Endothelial cell of umbilical vein (primary cell): ENCODE data around the gene SLC13A5.

Experiments used
- EZH2 ChIP-seq: IDR thresholded peaks from 2 replicates; pipeline ENCODE4 v1.6.1; 2012; ENCODE audit warnings: borderline replicate concordance, low read depth, mild to moderate bottlenecking, moderate library complexity, low read length, inconsistent platforms; ENCODE audit not compliant: severe bottlenecking
- POLR2A ChIP-seq: IDR thresholded peaks from 2 replicates; pipeline ENCODE4 v1.6.1; 2012; ENCODE audit warnings: low read depth, mild to moderate bottlenecking, control low read depth, low read length
- POLR2AphosphoS5 ChIP-seq: IDR thresholded peaks from 2 replicates; pipeline ENCODE4 v1.6.1; 2012; ENCODE audit warnings: low read depth, mild to moderate bottlenecking, control low read depth, low read length, moderate library complexity; ENCODE audit not compliant: insufficient read depth
- TF ChIP-seq, protein P1 (sequence below), 2 donors: IDR thresholded peaks; 1 replicate in 1 of 2; 2 replicates in 1 of 2; pipeline ENCODE4 v1.5.1; 2011; ENCODE audit warnings: low read length in 2 of 2, mild to moderate bottlenecking in 2 of 2, moderate library complexity in 2 of 2, control low read depth in 1 of 2, inconsistent platforms in 1 of 2, low read depth in 1 of 2; ENCODE audit not compliant: insufficient read depth in 1 of 2; ENCODE audit errors: extremely low read depth in 1 of 2
- TF ChIP-seq, protein P2 (sequence below): IDR thresholded peaks from 2 replicates; pipeline ENCODE4 v1.6.1; 2011; ENCODE audit not compliant: insufficient read depth, insufficient read length

DNA sequence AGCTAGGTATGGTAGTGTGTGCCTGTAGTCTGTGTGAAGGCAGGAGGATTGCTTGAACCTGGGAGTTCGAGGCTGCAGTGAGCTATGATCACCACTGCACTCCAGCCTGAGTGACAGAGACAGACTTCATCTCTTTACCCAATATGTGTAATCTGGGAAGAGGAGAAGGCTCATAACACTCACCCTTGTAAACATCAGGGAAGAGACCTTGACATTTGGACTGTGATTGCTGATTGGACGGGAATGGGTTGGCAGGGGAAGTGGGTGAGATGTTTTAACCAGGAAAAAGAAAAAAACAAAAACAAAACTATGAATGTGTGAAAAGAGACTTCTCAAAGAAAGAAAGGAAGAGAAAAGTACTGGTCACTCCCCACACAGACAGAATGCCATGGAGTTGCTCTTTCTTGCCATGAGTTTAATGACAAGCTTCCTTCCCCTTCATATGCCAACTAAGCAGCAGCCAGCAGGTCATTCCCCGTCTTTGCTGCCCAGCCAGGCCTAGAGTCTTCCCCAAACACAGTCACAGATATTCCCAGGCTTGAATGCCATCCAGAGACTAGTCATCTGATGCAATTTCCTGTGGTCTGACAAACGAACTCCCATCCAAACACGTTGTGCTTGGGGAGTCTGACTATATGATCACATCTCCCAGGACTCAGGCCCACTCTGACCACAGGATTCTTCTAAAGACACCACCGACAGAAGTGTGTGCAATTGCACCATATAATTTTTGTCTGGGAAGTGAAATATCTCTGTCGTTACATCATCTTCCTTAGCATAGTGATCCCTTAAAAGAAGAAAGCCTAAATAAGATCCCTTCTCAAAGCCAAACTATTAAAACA is 39.1 kb upstream of the SLC13A5 start:
- TF ChIP-seq POLR2AphosphoS5 (peak; percentile 66), POLR2A (peak; percentile 45), EZH2 (no peak)
- TF ChIP-seq, protein P1, sequence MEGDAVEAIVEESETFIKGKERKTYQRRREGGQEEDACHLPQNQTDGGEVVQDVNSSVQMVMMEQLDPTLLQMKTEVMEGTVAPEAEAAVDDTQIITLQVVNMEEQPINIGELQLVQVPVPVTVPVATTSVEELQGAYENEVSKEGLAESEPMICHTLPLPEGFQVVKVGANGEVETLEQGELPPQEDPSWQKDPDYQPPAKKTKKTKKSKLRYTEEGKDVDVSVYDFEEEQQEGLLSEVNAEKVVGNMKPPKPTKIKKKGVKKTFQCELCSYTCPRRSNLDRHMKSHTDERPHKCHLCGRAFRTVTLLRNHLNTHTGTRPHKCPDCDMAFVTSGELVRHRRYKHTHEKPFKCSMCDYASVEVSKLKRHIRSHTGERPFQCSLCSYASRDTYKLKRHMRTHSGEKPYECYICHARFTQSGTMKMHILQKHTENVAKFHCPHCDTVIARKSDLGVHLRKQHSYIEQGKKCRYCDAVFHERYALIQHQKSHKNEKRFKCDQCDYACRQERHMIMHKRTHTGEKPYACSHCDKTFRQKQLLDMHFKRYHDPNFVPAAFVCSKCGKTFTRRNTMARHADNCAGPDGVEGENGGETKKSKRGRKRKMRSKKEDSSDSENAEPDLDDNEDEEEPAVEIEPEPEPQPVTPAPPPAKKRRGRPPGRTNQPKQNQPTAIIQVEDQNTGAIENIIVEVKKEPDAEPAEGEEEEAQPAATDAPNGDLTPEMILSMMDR (IDR thresholded peaks at IDR 0.05; ENCODE audit: extremely low read depth in 1 of 2, insufficient read depth in 1 of 2, low read depth in 1 of 2, low read length in 2 of 2) = no peak
- TF ChIP-seq, protein P2, sequence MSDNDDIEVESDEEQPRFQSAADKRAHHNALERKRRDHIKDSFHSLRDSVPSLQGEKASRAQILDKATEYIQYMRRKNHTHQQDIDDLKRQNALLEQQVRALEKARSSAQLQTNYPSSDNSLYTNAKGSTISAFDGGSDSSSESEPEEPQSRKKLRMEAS = no peak
